ENCODE results near the gene MISFA. TPM values are rescaled to one million over a fixed set of nuclear protein-coding genes. Genes with fewer than 3 reads are reported as not detected.
A peak's percentile ranks its signal among the peaks of the same experiment; 100 is the strongest.

MISFA gene
- total and polyA plus RNA-seq, 9 of the 15 experiments (the other 6 are each of a cell fraction or from before 2014, with no cell fraction given): 1.6 to 6.3 (median 3.4) TPM

DNA sequence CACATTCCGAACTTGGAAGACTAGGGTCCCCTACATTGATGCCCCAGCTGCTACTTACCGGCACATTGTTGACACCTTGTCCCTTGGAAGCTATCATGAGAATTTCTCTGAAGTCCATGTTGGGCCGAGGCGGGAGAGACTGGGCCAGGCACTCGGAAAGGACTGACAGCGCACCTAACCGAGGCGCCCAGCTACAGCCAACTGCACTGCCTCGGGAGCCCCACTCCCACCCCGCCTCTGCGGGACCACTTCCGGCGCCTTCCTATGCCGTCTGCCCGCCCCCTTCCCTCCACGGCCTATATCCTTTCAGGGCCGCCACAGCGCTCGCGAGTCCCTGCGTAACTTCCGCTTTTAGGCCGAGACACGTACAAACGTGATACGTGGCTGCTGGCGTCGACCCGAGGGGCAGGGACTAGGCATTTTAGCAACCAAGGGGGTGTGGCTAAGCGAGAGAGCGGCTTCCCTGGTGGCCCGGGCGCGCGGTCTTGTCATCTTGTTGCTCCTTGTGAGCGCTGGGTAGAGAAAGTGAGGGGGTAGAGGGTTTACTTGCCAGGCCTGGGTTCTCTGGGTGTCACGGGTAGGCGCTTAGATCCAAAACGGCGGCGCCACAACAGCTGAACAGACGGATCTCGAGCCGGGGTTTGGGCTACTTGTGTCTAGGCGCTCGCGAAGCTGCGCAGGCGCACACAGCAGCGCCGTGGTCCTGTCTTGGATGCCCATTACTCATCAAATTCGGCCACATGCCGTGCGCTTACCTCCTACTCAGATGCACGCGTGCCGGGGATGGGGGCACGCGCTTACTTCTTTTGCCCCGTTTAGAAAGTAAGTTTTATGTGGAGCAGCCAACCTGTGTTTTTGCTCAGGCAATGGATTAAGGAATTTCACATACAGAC, 34.8 kb downstream of the MISFA start, which contains the start of gene SPTY2D1 (continued):
- TF ChIP-seq, protein P1, sequence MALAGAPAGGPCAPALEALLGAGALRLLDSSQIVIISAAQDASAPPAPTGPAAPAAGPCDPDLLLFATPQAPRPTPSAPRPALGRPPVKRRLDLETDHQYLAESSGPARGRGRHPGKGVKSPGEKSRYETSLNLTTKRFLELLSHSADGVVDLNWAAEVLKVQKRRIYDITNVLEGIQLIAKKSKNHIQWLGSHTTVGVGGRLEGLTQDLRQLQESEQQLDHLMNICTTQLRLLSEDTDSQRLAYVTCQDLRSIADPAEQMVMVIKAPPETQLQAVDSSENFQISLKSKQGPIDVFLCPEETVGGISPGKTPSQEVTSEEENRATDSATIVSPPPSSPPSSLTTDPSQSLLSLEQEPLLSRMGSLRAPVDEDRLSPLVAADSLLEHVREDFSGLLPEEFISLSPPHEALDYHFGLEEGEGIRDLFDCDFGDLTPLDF (CRISPR knock-in tag; IDR thresholded peaks at IDR 0.05): peak; percentile 31; the same call in 1 of the 2 replicates
- TF ChIP-seq ZNF23 (CRISPR knock-in tag; IDR thresholded peaks at IDR 0.05) (no peak), FOXA3 (CRISPR knock-in tag; conservative IDR thresholded peaks at IDR 0.05 in 1 of 2, IDR thresholded peaks at IDR 0.05 in 1 of 2) (0 out of 4 replicates have a peak, but pooled peaks of 1 of the 2 experiments have one; percentile 21), YY1 (IDR thresholded peaks at IDR 0.05; ENCODE audit: borderline replicate concordance in 1 of 3, control insufficient read depth in 1 of 3, extremely low read depth in 1 of 3, insufficient read depth in 3 of 3, insufficient read length in 1 of 3, insufficient replicate concordance in 2 of 3, low read depth in 1 of 3, low read length in 2 of 3) (peak in 1 of 3 experiments; percentile 5), GTF3C2 (IDR thresholded peaks at IDR 0.05; ENCODE audit: borderline replicate concordance, extremely low read depth, insufficient read length) (no peak)
- TF ChIP-seq, protein P2, sequence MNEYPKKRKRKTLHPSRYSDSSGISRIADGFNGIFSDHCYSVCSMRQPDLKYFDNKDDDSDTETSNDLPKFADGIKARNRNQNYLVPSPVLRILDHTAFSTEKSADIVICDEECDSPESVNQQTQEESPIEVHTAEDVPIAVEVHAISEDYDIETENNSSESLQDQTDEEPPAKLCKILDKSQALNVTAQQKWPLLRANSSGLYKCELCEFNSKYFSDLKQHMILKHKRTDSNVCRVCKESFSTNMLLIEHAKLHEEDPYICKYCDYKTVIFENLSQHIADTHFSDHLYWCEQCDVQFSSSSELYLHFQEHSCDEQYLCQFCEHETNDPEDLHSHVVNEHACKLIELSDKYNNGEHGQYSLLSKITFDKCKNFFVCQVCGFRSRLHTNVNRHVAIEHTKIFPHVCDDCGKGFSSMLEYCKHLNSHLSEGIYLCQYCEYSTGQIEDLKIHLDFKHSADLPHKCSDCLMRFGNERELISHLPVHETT (CRISPR knock-in tag; conservative IDR thresholded peaks at IDR 0.05 in 1 of 2, IDR thresholded peaks at IDR 0.05 in 1 of 2): peak in 1 of 2 experiments; percentile 60; a peak in 1 of 4 replicates
- TF ChIP-seq, protein P3, sequence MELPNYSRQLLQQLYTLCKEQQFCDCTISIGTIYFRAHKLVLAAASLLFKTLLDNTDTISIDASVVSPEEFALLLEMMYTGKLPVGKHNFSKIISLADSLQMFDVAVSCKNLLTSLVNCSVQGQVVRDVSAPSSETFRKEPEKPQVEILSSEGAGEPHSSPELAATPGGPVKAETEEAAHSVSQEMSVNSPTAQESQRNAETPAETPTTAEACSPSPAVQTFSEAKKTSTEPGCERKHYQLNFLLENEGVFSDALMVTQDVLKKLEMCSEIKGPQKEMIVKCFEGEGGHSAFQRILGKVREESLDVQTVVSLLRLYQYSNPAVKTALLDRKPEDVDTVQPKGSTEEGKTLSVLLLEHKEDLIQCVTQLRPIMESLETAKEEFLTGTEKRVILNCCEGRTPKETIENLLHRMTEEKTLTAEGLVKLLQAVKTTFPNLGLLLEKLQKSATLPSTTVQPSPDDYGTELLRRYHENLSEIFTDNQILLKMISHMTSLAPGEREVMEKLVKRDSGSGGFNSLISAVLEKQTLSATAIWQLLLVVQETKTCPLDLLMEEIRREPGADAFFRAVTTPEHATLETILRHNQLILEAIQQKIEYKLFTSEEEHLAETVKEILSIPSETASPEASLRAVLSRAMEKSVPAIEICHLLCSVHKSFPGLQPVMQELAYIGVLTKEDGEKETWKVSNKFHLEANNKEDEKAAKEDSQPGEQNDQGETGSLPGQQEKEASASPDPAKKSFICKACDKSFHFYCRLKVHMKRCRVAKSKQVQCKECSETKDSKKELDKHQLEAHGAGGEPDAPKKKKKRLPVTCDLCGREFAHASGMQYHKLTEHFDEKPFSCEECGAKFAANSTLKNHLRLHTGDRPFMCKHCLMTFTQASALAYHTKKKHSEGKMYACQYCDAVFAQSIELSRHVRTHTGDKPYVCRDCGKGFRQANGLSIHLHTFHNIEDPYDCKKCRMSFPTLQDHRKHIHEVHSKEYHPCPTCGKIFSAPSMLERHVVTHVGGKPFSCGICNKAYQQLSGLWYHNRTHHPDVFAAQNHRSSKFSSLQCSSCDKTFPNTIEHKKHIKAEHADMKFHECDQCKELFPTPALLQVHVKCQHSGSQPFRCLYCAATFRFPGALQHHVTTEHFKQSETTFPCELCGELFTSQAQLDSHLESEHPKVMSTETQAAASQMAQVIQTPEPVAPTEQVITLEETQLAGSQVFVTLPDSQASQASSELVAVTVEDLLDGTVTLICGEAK (IDR thresholded peaks at IDR 0.05): peak; percentile 96
- TF ChIP-seq, protein P3 (CRISPR knock-in tag; IDR thresholded peaks at IDR 0.05): no peak; the same call in 1 of the 2 replicates
